A549 treated with dexamethasone at 1 μM for 4 hours (cell line): Measurements from ENCODE around the gene SPPL2C. TPM values are rescaled to one million over a fixed set of nuclear protein-coding genes. Genes with fewer than 3 reads are reported as not detected.

Experiments used
- total RNA-seq: library from RNA; stranded (reverse); fragments of 200-300 nt; extraction: Qiagen RNA extraction; gene quantifications from 5 replicates; pipeline ENCODE4 v1.2.3, GENCODE V29; 2022

SPPL2C gene, protein sequence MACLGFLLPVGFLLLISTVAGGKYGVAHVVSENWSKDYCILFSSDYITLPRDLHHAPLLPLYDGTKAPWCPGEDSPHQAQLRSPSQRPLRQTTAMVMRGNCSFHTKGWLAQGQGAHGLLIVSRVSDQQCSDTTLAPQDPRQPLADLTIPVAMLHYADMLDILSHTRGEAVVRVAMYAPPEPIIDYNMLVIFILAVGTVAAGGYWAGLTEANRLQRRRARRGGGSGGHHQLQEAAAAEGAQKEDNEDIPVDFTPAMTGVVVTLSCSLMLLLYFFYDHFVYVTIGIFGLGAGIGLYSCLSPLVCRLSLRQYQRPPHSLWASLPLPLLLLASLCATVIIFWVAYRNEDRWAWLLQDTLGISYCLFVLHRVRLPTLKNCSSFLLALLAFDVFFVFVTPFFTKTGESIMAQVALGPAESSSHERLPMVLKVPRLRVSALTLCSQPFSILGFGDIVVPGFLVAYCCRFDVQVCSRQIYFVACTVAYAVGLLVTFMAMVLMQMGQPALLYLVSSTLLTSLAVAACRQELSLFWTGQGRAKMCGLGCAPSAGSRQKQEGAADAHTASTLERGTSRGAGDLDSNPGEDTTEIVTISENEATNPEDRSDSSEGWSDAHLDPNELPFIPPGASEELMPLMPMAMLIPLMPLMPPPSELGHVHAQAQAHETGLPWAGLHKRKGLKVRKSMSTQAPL
- not detected in 5 replicates for total RNA-seq

DNA sequence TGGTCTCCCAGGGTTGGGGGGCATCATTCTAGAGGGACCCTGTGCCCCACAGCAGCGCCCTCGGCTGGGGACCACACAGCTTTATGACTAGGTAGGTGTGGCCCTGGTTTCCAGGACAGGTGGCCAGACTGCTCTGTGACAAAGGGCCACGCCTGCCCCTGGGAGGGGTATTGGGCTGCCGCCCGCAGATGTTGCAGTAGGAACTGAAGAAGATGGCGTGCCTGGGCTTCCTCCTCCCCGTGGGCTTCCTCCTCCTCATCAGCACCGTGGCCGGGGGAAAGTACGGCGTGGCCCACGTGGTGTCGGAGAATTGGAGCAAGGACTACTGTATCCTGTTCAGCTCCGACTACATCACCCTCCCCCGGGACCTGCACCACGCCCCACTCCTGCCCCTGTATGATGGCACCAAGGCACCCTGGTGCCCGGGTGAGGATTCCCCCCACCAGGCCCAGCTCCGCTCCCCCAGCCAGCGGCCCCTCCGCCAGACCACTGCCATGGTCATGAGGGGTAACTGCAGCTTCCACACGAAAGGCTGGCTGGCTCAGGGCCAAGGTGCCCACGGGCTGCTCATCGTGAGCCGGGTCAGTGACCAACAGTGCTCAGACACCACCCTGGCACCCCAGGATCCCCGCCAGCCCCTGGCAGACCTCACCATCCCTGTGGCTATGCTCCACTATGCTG is at the start of gene SPPL2C:
Gene SPPL2C, plus strand, starts transcription at position 187 of the 681 bp plus-strand sequence. Its CDS starts 26 bp downstream, at position 213.

DNA sequence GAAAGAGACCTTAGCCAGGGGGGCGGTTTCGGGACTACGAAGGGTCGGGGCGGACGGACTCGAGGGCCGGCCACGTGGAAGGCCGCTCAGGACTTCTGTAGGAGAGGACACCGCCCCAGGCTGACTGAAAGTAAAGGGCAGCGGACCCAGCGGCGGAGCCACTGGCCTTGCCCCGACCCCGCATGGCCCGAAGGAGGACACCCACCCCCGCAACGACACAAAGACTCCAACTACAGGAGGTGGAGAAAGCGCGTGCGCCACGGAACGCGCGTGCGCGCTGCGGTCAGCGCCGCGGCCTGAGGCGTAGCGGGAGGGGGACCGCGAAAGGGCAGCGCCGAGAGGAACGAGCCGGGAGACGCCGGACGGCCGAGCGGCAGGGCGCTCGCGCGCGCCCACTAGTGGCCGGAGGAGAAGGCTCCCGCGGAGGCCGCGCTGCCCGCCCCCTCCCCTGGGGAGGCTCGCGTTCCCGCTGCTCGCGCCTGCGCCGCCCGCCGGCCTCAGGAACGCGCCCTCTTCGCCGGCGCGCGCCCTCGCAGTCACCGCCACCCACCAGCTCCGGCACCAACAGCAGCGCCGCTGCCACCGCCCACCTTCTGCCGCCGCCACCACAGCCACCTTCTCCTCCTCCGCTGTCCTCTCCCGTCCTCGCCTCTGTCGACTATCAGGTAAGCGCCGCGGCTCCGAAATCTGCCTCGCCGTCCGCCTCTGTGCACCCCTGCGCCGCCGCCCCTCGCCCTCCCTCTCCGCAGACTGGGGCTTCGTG is 49.5 kb downstream of the SPPL2C start, which contains the start of gene MAPT:
Gene MAPT, plus strand, starts transcription at position 533 of the 763 bp plus-strand sequence. CDS start 67,784 bp downstream, outside the sequence.

Other genes starting within 250 kb of the SPPL2C start
- gene CRHR1, start 60.6 kb upstream of the SPPL2C start, total RNA-seq = 0.05 to 0.54 TPM (median 0.09 TPM) in 4 of 5 replicates, not detected in the other
- gene MAPT, start 49.7 kb downstream of the SPPL2C start, total RNA-seq = 1.3 to 2.4 TPM (median 2.1 TPM) in 5 replicates
- not detected in 5 replicates for gene STH, start 154.4 kb downstream of the SPPL2C start, total RNA-seq